Peyer's patch (tissue), 4 donors: ENCODE measurements around the gene NBR1. TPM values are rescaled to one million over a fixed set of nuclear protein-coding genes. Genes with fewer than 3 reads are reported as not detected.

Experiments
- DNase-seq, 3 donors: peaks; one replicate each; pipeline ENCODE4 v3.0.0-alpha.2; 2017 to 2019
- H3K27ac ChIP-seq, 4 donors: fragments of 200-600 bp; sonication (generic); one replicate each; pipeline ENCODE4 v1.5.1; 2016 to 2019
- H3K27me3 ChIP-seq, 2 donors: fragments of 200-600 bp; sonication (generic); one replicate each; pipeline ENCODE4 v1.5.1; 2019
- H3K36me3 ChIP-seq, 3 donors: fragments of 200-600 bp; sonication (generic); one replicate each; pipeline ENCODE4 v1.5.1; 2016 to 2019
- H3K4me1 ChIP-seq, 4 donors: fragments of 200-600 bp; sonication (generic); one replicate each; pipeline ENCODE4 v1.5.1; 2016 to 2019
- H3K4me3 ChIP-seq, 4 donors: fragments of 200-600 bp; sonication (generic); 1 replicate in 3 of 4; 2 replicates in 1 of 4; pipeline ENCODE4 v1.5.1; 2016 to 2019; ENCODE audit warnings: mild to moderate bottlenecking in 1 of 4
- H3K9me3 ChIP-seq, 4 donors: fragments of 200-600 bp; sonication (generic); one replicate each; pipeline ENCODE4 v1.5.1; 2016 to 2019; ENCODE audit warnings: mild to moderate bottlenecking in 1 of 4
- POLR2A ChIP-seq, 2 donors: fragments of 450-650 bp; IDR thresholded peaks; one replicate each; pipeline ENCODE4 v1.5.1; 2017; ENCODE audit warnings: antibody characterized with exemption in 2 of 2, mild to moderate bottlenecking in 2 of 2, moderate library complexity in 2 of 2
- total RNA-seq, 4 donors: library from RNA; depleted of rRNA; stranded (reverse); fragments of >200 nt; gene quantifications; one replicate each; pipeline ENCODE4 v1.1.0, GENCODE V29; 2016
- TF ChIP-seq, protein P1 (sequence below), 6 experiments: fragments of 450-650 bp in 4 of 6; fragments of 200-600 bp in 2 of 6; sonication (generic) in 1 of 6; IDR thresholded peaks; one replicate each; pipeline ENCODE4 v1.5.1; 2017 to 2019; ENCODE audit warnings: antibody characterized with exemption in 6 of 6, mild to moderate bottlenecking in 3 of 6, moderate library complexity in 1 of 6

The NBR1 gene
- total RNA-seq, 4 donors from 2014 or later = 102 to 139 (median 127) TPM

DNA sequence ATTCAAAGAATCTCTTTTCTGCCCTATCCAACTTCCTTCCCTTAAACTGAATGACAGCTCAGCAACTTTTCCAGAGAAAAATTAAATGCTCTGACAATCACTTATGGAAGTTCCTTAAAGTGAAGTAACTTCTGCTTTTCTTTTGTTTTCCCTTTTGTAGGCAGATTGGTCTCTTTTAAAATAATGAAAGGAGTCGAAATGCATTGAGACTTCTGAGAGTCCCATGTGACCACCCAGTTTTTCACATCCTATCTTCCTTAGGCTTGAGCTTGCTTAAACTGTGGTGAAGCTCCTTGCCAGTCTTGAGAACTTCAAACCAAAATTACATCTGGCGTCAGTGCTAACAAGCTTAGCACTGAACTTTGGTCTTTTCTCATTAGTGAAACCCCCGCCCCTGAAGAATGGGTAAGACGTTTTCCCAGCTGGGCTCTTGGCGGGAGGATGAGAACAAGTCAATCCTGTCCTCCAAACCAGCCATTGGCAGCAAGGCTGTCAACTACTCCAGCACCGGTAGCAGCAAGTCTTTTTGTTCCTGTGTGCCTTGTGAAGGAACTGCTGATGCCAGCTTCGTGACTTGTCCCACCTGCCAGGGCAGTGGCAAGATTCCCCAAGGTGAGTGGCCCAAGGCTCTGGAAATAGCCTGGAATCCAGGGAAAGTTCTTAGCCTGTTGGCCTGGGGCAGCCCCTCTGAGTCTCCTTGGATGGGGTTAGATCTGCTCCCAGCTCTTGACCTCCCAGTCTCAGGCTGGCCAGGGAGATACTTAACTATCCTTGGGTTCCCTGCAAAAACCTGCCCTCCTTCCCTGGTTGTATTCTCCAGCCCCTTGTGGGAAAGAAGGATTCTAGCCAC, 41.9 kb downstream of the NBR1 start:
- TF ChIP-seq, protein P1, sequence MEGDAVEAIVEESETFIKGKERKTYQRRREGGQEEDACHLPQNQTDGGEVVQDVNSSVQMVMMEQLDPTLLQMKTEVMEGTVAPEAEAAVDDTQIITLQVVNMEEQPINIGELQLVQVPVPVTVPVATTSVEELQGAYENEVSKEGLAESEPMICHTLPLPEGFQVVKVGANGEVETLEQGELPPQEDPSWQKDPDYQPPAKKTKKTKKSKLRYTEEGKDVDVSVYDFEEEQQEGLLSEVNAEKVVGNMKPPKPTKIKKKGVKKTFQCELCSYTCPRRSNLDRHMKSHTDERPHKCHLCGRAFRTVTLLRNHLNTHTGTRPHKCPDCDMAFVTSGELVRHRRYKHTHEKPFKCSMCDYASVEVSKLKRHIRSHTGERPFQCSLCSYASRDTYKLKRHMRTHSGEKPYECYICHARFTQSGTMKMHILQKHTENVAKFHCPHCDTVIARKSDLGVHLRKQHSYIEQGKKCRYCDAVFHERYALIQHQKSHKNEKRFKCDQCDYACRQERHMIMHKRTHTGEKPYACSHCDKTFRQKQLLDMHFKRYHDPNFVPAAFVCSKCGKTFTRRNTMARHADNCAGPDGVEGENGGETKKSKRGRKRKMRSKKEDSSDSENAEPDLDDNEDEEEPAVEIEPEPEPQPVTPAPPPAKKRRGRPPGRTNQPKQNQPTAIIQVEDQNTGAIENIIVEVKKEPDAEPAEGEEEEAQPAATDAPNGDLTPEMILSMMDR (IDR thresholded peaks at IDR 0.05) = no peak
- TF ChIP-seq POLR2A (IDR thresholded peaks at IDR 0.05) = no peak
- no peak for DNase-seq

DNA sequence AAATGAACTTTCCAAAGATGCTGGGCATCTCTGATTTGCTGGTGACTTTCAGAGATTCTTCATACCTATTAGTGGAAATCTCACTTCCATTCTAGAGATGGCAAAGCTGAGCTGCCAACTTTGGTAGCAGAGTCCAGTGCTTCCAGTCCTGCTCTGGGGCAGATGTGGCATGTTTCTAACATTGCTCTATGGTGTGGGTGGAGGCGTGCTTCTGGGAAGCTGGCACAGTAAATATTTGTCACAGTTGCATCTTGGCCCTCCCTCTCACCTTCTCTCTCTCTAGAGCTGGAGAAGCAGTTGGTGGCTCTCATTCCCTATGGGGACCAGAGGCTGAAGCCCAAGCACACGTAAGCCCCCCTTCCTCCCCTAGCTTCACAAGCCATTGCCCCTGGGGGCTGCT, 42.5 kb downstream of the NBR1 start:
- H3K27me3 ChIP-seq = no peaks in the 10 kb centered on the region
- no peak for DNase-seq
- peaks cover 0 to 10% (median 3%) of the 10 kb centered on the region in 4 donors for H3K4me1 ChIP-seq
- no peak overlapping the region for H3K4me3 ChIP-seq
- TF ChIP-seq POLR2A (IDR thresholded peaks at IDR 0.05) = no peak
- TF ChIP-seq, protein P1 (IDR thresholded peaks at IDR 0.05) = no peak
- H3K27ac ChIP-seq = no peak overlapping the region
- H3K36me3 ChIP-seq = peaks cover 0 to 41% (median 0%) of the 10 kb centered on the region in 3 donors
- H3K9me3 ChIP-seq = no peaks in the 10 kb centered on the region

More for the DNA sequence above, 41.9 kb downstream of the NBR1 start:
- peaks cover 0 to 47% (median 0%) of the 10 kb centered on the region in 3 donors for H3K36me3 ChIP-seq
- H3K9me3 ChIP-seq = no peaks in the 10 kb centered on the region
- peak overlapping the region in 3 of 4 donors; percentile 56 to 61 (median 58) for H3K4me3 ChIP-seq
- H3K27me3 ChIP-seq = no peaks in the 10 kb centered on the region
- H3K27ac ChIP-seq = peak overlapping the region; percentile 70 to 83 (median 80)
- H3K4me1 ChIP-seq = peaks cover 0 to 10% (median 3%) of the 10 kb centered on the region in 4 donors

DNA sequence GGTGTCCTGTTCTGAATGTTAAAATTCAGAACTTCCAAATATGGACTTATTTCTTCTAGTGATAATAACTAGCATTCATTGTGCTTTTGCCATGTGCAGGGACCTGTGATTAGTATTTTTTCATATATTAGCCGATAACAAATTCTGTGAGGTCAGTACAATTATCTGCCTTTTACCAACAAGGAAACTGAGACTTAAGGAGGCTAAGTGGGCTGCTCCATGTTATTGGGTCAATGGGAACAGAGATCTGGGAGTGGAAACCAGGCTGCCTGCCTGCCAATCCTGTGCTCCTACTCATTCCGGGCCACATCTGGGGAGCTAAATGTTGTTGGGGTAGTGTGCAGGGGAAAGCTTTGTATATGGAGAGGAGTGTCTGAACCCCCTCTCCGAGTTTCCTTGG, 44.3 kb downstream of the NBR1 start:
- Histone ChIP-seq H3K9me3 (no peaks in the 10 kb centered on the region), H3K4me3 (no peak overlapping the region), H3K27ac (no peak overlapping the region), H3K27me3 (no peaks in the 10 kb centered on the region), H3K36me3 (peaks cover 0 to 24% (median 0%) of the 10 kb centered on the region in 3 donors), H3K4me1 (peaks cover 0 to 10% (median 3%) of the 10 kb centered on the region in 4 donors)
- TF ChIP-seq POLR2A (IDR thresholded peaks at IDR 0.05) = no peak
- TF ChIP-seq, protein P1 (IDR thresholded peaks at IDR 0.05) = no peak
- no peak for DNase-seq

DNA sequence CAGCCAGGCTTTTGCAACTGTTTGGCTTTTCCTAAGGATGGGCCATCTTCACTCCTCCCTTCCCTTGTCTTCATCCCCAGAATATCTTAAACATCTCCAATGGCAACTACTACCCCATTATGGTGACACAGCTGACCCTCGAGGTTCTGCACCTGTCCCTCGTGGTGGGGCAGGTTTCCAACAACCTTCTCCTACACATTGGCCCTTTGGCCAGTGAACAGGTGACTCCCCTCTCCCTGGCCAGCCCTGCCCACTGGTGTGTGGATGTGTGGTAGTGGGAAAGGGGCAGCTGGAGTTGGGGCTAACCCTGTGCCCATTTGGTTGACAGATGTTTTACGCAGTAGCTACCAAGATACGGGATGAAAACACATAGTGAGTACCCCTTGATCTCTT, 45.4 kb downstream of the NBR1 start:
- no peak overlapping the region for H3K27ac ChIP-seq
- no peak overlapping the region for H3K4me3 ChIP-seq
- H3K9me3 ChIP-seq = no peaks in the 10 kb centered on the region
- TF ChIP-seq POLR2A (IDR thresholded peaks at IDR 0.05) = no peak
- no peaks in the 10 kb centered on the region for H3K27me3 ChIP-seq
- H3K36me3 ChIP-seq = peaks cover 0 to 22% (median 0%) of the 10 kb centered on the region in 3 donors
- peaks cover 0 to 6% (median 2%) of the 10 kb centered on the region in 4 donors for H3K4me1 ChIP-seq
- DNase-seq = no peak

DNA sequence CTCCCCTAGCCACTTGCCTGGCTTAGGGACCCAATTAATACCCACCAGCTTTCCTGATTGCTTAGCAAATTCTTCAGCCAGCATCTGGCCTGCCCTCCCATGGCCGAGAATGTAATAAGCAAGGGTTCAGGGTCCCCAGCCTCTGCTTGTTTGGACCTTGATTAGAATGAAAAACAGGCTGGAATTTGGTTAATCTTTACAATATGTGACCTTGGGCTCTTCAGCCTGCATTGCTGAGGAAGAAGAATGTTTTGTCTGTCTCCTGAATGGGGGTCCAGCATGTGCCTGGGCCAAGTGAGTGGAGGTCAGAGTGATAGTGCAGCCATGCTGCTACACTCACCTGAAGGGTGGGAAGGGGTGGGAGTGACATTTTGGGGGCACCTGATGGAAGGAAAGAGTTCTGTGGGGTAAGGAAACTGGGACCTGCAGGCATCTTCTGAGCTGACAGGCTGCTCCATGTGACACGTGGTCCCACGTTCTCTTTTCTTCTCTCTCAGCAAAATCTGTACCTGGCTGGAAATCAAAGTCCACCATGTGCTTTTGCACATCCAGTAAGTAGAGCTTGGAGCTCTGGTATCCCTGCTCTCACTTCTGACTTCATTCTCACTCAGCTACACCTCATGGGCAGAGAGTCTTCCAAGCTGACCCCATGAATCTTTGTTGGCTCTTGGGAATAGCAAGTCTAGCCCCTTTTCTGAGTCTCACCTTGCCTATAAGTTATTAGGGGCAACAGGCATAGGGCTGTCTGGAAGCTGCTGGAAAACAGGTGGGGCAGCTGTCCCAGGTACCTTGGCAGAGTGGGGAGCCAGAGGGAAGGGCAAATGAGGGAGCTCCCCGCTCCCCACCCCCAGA, 46.0 kb downstream of the NBR1 start:
- TF ChIP-seq POLR2A (IDR thresholded peaks at IDR 0.05) = no peak
- TF ChIP-seq, protein P1 (IDR thresholded peaks at IDR 0.05) = no peak
- Histone ChIP-seq H3K27ac (no peak overlapping the region), H3K36me3 (peaks cover 0 to 22% (median 0%) of the 10 kb centered on the region in 3 donors), H3K27me3 (no peaks in the 10 kb centered on the region), H3K4me3 (no peak overlapping the region), H3K9me3 (no peaks in the 10 kb centered on the region), H3K4me1 (peaks cover 0 to 6% (median 2%) of the 10 kb centered on the region in 4 donors)
- no peak for DNase-seq
